Measurements from ENCODE around the gene RHOBTB3.

DNA sequence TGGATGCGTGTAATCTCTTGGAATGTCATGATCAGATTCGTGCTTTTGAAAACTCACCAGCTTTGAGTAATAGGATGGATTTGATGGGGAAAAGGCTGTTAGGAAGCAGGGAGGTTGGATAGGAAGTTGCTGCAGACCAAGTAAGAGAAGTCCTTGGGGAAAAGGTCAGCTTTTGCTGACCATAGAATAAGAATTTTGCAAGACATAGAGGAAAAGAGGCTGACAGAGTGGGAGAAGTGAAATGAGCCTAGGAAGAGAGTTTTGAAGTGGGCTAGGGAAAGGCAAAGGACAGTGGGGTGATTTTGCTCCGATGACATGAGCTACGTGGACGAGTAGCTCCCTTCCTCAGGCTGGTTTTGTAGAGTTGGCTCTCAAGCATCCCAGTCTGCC is 31.5 kb downstream of the RHOBTB3 start:
- TF ChIP-seq CEBPB (IDR thresholded peaks at IDR 0.05; ENCODE audit: borderline replicate concordance in 1 of 2, low read depth in 2 of 2, low read length in 2 of 2), result no peak
- TF ChIP-seq, protein P1, sequence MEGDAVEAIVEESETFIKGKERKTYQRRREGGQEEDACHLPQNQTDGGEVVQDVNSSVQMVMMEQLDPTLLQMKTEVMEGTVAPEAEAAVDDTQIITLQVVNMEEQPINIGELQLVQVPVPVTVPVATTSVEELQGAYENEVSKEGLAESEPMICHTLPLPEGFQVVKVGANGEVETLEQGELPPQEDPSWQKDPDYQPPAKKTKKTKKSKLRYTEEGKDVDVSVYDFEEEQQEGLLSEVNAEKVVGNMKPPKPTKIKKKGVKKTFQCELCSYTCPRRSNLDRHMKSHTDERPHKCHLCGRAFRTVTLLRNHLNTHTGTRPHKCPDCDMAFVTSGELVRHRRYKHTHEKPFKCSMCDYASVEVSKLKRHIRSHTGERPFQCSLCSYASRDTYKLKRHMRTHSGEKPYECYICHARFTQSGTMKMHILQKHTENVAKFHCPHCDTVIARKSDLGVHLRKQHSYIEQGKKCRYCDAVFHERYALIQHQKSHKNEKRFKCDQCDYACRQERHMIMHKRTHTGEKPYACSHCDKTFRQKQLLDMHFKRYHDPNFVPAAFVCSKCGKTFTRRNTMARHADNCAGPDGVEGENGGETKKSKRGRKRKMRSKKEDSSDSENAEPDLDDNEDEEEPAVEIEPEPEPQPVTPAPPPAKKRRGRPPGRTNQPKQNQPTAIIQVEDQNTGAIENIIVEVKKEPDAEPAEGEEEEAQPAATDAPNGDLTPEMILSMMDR (IDR thresholded peaks at IDR 0.05 in 2 of 3, conservative IDR thresholded peaks at IDR 0.05 in 1 of 3; ENCODE audit: control insufficient read depth in 2 of 3, extremely low read depth in 1 of 3, insufficient read depth in 1 of 3, low read depth in 3 of 3, low read length in 3 of 3), result no peak
